Measurements from ENCODE around the gene PCDH19.

The PCDH19 gene

DNA sequence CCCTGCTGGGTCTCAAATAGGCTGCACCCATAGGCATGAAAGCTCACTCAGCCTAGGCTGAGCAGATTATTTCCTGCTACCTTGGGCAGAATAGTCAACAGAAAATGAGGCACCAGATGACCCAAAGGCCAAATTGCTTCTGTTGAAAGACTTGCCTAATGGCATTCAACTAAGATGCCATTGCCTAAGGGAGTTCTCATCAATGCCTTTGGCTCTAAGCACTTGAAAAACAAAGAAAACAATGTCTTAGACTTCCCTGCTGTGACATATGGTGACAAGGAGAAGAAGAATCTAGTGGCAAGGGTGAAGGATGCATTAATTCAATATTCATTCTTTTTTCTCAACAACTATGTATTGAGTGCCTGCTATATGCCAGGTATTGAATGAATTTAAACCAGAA is 25.7 kb upstream of the PCDH19 start:
- DNase-seq (ENCODE audit: low read depth, low spot score): no peak
- in situ Hi-C loops (cut with HindIII; ENCODE audit: low sequenced_read_pairs): no loop called here
- TF ChIP-seq, protein P1, sequence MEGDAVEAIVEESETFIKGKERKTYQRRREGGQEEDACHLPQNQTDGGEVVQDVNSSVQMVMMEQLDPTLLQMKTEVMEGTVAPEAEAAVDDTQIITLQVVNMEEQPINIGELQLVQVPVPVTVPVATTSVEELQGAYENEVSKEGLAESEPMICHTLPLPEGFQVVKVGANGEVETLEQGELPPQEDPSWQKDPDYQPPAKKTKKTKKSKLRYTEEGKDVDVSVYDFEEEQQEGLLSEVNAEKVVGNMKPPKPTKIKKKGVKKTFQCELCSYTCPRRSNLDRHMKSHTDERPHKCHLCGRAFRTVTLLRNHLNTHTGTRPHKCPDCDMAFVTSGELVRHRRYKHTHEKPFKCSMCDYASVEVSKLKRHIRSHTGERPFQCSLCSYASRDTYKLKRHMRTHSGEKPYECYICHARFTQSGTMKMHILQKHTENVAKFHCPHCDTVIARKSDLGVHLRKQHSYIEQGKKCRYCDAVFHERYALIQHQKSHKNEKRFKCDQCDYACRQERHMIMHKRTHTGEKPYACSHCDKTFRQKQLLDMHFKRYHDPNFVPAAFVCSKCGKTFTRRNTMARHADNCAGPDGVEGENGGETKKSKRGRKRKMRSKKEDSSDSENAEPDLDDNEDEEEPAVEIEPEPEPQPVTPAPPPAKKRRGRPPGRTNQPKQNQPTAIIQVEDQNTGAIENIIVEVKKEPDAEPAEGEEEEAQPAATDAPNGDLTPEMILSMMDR (IDR thresholded peaks at IDR 0.05; ENCODE audit: low read depth, low read length): no peak

DNA sequence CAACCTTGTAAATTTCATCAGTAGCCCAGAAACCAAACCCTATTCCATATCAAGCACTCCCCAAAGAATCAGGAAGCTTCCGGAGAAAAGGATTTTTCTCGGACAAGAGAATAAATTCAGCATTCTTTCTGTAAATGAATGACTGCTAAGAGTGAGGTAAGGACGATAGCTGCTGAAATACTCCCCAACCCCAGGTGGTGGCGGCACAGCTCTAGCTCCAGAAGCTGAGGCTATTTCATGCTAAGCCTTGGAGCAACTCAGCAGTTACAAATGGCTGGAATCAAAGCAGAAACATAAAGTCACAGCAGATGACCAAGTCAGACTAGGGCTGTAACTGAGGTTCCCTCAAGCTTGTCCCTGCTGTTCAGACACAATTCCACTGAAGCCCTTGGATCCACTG is 13.9 kb upstream of the PCDH19 start:
- DNase-seq (ENCODE audit: low read depth, low spot score): no peak
- in situ Hi-C loops (cut with HindIII; ENCODE audit: low sequenced_read_pairs): no loop called here
- TF ChIP-seq, protein P1 (IDR thresholded peaks at IDR 0.05; ENCODE audit: low read depth, low read length): no peak
- no peak overlapping the region for H3K4me3 ChIP-seq (ENCODE audit: low read depth, low read length)

More for the DNA sequence above, 25.7 kb upstream of the PCDH19 start:
- H3K4me3 ChIP-seq (ENCODE audit: low read depth, low read length): no peak overlapping the region

DNA sequence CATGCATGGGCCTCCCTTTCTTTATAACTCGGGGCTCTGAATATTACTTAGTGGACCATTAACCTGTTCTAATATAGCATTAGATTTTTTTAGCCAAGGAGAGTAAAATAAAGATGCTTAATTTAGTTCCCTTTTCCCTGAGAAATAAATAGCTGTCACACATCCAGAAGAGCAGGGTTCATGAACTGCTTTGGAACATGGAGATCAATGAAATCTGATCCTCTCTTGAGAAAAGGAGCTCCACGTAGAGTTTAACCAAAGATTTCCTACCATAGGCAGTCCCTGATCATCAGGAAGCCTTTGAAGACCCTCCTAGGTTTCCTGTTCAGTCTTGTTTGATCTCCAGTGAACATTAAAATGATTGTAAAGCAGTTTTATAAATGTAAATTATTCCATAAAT is 8.5 kb upstream of the PCDH19 start:
- no peak for DNase-seq (ENCODE audit: low read depth, low spot score)
- in situ Hi-C loops (cut with HindIII; ENCODE audit: low sequenced_read_pairs): no loop called here
- TF ChIP-seq, protein P1 (IDR thresholded peaks at IDR 0.05; ENCODE audit: low read depth, low read length): no peak
- no peak overlapping the region for H3K4me3 ChIP-seq (ENCODE audit: low read depth, low read length)

DNA sequence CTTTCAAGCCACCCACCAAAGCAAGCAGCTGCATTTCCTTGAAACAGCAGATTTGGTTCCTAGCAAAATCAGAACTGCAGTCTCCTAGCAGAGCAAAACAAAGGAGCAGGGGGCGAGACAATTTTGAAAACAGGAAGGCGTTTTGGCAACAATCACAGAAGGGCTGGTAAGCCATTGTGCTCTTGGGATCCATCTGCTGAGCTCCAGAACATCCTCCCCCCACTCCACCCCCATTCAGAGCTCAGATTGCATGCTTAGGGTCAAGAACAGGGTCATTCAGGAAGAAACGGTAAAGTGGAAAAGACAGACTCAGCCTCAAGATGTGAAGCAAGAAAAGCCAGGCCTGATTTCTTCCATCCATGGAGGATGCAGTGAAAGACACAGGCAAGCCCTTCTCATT is 7.6 kb upstream of the PCDH19 start:
- TF ChIP-seq, protein P1 (IDR thresholded peaks at IDR 0.05; ENCODE audit: low read depth, low read length): no peak
- in situ Hi-C loops (cut with HindIII; ENCODE audit: low sequenced_read_pairs): no loop called here
- no peak for DNase-seq (ENCODE audit: low read depth, low spot score)
- H3K4me3 ChIP-seq (ENCODE audit: low read depth, low read length): no peak overlapping the region

DNA sequence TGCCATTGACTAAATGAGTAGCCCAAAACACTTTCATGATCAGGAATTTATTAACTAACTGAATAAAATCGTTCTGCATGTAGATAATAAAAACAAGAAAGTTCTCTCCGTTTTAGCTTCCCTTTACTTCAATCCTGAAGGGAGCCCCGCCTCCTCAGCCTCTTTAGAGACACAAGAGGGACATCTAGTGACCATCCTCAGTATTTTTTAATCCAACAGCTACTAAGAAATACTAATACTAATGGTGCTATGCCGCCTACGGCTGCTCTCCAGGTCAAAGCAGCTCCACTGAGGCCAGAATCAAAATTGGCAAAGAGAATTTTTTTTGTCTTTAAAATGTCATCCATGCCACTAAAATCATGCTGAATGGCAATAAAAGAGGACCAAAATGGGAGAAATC is 3.2 kb upstream of the PCDH19 start:
- H3K4me3 ChIP-seq (ENCODE audit: low read depth, low read length): no peak overlapping the region
- peak; percentile 60 for DNase-seq (ENCODE audit: low read depth, low spot score)
- in situ Hi-C loops (cut with HindIII; ENCODE audit: low sequenced_read_pairs): no loop called here
- TF ChIP-seq, protein P1 (IDR thresholded peaks at IDR 0.05; ENCODE audit: low read depth, low read length): peak; percentile 44

DNA sequence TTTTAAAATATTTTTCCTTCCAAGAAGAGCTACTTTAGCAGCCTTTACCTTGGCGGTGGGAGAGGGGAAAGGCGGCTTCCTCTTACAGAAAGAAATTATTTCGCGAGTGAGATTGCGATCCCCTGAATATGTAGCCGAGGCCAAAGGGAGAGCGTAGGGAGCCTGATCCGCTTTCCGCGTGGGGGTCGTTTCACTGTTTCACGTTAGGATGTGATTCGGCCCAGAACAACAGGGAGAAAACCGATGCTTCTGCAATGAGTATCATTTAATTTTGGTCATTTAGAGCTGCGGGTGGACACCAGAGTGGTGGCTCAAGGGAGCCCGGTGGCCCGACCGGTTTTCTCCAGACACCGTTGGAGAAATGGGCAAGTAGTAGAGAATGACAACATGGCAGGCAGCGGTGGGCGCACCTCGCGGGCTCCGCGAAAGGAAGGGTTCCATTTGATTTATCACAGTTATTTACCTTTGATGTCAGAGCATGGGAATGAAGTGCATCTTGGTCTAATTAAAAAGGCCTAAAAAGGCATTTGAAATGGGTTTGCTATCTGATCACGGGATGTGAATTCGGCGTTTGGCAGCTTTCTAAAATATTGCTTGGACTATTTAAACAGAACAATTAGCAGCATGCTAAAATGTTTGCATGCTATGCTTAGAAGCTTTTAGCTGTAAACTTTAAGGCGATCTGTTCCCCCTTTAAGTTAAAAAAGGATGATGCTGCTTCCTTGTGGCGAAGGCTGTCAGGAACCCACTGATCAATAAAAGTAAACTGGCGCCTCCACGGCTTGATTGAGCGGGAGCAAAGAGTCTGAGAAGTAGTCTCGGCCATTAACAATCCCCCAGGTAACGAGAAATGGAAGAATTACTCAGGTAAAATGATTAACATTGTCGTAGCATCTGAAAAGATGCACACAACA is 2.0 kb upstream of the PCDH19 start:
- DNase-seq (ENCODE audit: low read depth, low spot score): no peak
- TF ChIP-seq, protein P1 (IDR thresholded peaks at IDR 0.05; ENCODE audit: low read depth, low read length): no peak
- in situ Hi-C loops (cut with HindIII; ENCODE audit: low sequenced_read_pairs): no loop called here
- H3K4me3 ChIP-seq (ENCODE audit: low read depth, low read length): no peak overlapping the region

Data from astrocyte of the spinal cord (primary cell).